GM12865 (cell line): Measurements from ENCODE around the gene MXRA8.

ENCODE experiments used
- DNase-seq: peaks from one replicate; pipeline ENCODE4 v3.0.0; 2010; ENCODE audit warnings: low read depth
- H3K4me3 ChIP-seq: 2 replicates; pipeline ENCODE4 v1.5.1; 2011; ENCODE audit warnings: mild to moderate bottlenecking, low read depth, low read length, control low read depth
- TF ChIP-seq, protein P1 (sequence below): IDR thresholded peaks from 2 replicates; pipeline ENCODE4 v1.5.1; 2011; ENCODE audit warnings: low read length, control low read depth, low read depth, inconsistent platforms; ENCODE audit not compliant: insufficient read depth; ENCODE audit errors: missing control alignments

The MXRA8 gene

GRCh38 chr1:1337793-1338147 lies 20.6 kb downstream of the MXRA8 start:
- peak; percentile 32 for DNase-seq

GRCh38 chr1:1336931-1337792 lies 21.2 kb downstream of the MXRA8 start:
- DNase-seq, result no peak
- TF ChIP-seq, protein P1, sequence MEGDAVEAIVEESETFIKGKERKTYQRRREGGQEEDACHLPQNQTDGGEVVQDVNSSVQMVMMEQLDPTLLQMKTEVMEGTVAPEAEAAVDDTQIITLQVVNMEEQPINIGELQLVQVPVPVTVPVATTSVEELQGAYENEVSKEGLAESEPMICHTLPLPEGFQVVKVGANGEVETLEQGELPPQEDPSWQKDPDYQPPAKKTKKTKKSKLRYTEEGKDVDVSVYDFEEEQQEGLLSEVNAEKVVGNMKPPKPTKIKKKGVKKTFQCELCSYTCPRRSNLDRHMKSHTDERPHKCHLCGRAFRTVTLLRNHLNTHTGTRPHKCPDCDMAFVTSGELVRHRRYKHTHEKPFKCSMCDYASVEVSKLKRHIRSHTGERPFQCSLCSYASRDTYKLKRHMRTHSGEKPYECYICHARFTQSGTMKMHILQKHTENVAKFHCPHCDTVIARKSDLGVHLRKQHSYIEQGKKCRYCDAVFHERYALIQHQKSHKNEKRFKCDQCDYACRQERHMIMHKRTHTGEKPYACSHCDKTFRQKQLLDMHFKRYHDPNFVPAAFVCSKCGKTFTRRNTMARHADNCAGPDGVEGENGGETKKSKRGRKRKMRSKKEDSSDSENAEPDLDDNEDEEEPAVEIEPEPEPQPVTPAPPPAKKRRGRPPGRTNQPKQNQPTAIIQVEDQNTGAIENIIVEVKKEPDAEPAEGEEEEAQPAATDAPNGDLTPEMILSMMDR, result no peak
- H3K4me3 ChIP-seq, result no peak overlapping the region

More at GRCh38 chr1:1337793-1338147, 20.6 kb downstream of the MXRA8 start:
- TF ChIP-seq, protein P1, result no peak
- H3K4me3 ChIP-seq, result no peak overlapping the region

GRCh38 chr1:1336446-1336845 lies 21.9 kb downstream of the MXRA8 start:
- H3K4me3 ChIP-seq, result no peak overlapping the region
- TF ChIP-seq, protein P1, result no peak
- DNase-seq, result no peak

DNA sequence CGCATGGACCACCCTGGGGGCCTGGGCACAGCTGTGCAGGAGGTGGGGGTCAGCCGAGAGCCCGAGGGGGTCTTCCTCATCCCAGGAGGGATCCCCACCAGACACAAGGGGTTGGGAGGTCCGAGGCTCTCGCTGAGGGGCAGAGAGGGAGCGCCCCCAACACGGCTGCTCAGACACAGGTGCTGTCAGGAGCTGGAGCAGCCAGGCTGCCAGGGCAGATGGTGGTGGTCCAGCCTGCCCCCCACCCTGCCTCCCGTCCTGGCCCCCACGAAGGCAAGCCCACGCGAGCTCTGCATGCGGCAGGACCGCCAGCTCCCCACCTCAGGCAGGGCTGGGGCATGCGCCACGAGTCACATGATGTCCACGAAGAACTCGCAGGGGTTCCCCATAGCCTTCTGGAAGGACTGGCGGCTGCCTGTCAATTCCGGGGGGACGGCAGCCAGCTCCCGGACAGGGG lies 22.5 kb downstream of the MXRA8 start:
- H3K4me3 ChIP-seq, result no peak overlapping the region
- TF ChIP-seq, protein P1, result no peak
- DNase-seq, result no peak

DNA sequence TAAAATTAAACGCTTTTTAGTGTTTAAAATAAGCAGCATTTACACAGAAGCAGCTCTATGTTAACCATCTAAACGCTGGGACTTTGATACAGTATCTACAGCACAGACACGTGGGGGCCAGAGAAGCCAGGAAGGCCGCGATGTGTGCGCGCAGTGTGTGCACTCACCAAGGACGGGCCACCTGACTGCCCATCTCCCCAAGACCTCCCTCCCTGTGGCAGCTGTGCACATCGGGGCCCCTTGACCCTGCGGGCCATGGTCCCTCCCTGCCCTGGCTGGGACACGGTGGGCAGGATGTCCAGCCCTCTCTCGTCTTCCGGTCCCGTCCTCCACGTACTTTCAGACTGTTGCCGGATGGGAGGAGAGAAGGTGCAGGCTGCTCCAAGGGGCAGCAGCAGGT lies 23.1 kb downstream of the MXRA8 start:
- DNase-seq, result no peak
- TF ChIP-seq, protein P1, result no peak
- no peak overlapping the region for H3K4me3 ChIP-seq

- DNase-seq, result no peak
- no peak overlapping the region for H3K4me3 ChIP-seq
- TF ChIP-seq, protein P1, result no peak
Measured at GRCh38 chr1:1334835-1335234, 23.5 kb downstream of the MXRA8 start.
